Stimulated activated naive CD4-positive, alpha-beta T cell treated with Interleukin-2 at 50 U/mL for 16 hours (primary cell): ENCODE results near the gene MCM3.
A peak's percentile ranks its signal among the peaks of the same experiment; 100 is the strongest.

Experiments
- DNase-seq: peaks from one replicate; lab custom pipeline; 2025; lab: John Stamatoyannopoulos, UW

Gene MCM3

DNA sequence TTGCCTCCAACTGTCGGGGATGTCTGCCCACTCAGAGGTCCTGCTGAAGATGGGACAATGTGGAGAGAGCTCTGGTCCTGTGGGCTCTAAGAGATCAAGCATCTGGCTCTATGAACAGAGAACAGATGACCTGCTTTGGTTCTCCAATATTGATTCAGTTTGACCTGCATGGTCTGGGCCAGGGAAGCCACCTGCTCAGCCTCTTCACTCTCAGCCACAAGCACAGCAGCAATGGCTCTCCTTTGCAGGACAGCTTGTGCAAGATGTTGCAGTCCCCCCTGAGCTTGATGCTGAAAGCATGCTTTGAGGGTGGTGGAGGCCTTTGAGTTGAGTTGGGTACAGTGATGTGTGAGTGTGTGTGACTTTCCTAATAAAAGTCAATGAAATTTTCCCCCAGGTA, 18.6 kb upstream of the MCM3 start:
- DNase-seq, result no peak

DNA sequence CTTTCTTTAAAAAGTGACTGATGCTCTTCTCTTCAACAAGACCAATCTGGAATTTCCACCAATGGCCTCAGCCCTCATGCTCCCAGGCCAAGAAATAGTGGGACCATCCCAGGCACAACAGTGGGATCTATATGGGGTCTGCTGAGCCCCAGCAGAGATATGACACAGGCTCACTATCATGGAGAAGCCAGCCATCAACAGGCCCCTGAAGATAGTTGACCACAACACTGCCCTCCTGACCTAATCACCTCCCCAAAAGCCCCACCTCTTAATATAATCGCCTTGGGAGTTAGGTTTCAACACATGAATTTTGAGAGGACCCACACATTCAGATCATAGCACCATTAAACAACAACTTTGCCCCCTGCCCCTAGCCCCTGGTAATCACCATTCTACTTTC, 16.8 kb upstream of the MCM3 start:
- DNase-seq, result no peak

DNA sequence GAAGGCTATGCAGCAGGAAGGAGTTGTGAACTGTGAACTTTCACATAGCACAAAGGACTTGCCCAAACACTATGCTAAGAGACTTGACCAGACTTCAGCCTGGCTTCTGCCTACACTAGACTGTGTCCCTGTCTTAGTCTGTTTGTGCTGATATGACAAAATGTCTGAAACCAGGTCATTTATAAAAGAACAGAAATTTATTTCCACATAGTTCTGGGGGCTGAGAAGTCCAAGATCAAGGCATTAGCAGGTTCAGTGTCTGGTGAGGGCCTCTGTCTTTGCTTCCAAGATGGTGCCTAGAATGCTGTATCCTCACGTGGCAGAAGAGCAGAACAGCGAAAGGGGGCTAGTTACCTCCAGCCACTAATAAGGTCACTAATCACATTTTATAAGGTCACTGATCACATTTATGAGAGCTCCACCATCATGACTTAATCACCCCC, 16.0 kb upstream of the MCM3 start:
- DNase-seq, result no peak

DNA sequence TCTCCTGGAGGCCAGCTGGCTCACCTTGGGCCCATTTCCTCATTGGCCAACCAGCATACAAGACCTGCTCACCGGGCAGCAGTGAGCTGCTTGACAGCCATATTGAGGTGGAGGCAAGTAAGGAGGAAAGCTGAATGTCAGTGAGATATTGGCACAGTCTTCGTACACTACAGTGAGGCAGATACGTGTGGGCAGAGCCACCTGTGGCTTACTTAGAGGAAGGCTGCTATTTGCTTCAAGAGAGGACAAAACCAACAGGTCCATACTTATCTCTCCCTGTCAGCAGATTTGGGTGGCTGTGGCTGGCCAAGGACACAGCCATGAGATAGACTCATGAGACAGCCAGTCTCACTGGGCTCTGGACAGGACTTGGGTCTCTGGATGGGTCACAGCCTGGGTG, 15.1 kb upstream of the MCM3 start:
- DNase-seq, result no peak

DNA sequence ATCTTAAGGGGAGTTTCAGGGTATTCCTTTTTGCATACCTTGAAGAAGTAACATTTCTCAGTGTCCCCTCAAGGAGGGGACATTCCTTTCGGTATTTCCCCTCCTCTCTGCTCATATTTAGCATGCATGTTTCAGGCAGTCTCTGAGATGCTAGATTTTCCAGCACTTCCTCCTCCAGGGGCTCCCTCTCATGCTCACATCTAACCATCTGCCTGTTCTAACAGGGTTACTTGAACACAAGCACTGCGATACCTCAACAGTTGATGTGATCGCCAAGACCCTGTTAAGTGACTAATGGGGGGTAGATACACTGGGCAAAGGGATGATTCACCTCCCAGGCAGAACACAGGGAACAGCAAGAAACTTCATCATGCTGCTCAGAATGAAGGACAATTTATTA, 12.9 kb upstream of the MCM3 start:
- DNase-seq, result no peak

DNA sequence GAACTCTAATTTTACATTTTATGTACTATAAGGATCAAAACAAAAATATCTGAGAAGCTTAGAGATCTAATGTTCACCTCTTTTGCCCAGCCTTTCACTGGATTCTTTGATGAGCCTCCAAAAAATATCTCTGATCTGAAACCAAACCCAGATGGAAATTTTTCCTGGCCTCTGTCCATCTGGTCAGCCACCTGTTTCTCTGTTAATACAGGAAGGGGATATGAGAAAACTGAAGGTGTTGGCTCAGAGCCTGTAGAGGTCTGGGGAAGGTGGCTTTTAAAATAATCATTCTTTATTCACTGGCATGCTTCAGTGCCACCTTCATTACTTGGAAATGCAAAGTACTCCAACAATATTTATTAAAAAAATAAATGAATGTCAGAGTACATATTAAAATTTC, 8.5 kb upstream of the MCM3 start:
- DNase-seq, result no peak

DNA sequence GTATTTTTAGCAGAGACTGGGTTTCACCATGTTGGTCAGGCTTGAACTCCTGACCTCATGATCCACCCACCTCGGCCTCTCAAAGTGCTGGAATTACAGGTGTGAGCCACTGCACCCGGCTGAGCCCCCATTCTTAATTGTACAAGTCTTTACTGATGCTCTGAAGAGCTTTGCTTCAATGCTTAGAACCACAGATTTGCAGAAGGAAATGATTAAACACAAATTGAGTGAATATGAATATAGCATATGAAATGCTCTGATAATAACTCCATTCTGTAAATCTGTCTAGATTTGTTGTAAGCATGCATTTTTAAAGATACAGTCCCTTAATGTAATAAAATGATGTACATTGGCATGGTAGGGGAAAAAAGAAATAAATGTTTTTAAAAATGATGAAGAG, 4.3 kb upstream of the MCM3 start:
- no peak for DNase-seq

DNA sequence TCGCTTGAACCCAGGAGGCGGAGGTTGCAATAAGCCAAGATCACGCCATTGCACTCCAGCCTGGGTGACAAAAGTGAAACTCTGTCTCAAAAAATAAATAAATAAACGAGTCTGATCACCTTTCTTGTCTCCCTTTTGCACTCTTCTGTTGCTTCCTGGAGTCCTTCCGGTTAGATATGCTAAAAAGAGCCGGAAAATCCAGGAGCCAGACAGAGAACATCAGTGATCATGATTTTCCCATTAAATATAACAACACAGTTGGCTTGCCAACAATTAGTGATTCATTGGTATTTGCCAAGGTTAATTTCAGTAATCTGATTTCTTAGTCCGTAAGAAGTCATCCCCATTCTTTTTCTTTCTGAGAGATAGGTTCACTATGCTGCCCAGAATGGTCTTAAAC, 3.7 kb upstream of the MCM3 start:
- DNase-seq, result no peak

DNA sequence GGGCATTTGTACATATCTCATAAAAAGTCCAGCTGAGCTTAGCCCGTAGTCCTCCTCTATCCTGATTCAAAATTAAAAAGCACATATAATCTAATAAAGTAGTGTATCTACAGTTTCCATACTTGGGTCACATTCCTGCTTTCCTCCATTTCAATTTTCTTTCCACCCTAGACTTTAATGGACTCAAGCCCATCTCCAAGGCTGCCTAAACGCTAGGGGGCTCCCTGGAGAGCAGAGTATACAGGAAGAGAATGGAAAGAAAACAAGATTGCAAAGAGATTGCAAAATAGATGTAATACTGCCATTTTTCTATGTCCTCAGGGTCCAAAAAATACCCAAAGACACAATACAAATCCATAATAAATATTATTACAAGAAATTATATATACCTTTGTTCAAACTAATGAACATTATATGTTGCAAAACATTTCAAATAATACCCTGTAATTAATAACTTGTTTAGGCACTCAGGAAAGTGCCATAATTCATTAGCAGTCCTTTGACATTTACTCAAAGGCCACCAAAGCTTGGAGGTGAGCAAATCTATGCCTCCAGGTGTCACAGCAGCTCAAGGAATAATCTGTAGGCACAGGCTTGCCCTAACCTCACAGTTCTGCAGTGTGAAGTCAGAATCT, 2.4 kb upstream of the MCM3 start:
- DNase-seq, result peak; percentile 57

DNA sequence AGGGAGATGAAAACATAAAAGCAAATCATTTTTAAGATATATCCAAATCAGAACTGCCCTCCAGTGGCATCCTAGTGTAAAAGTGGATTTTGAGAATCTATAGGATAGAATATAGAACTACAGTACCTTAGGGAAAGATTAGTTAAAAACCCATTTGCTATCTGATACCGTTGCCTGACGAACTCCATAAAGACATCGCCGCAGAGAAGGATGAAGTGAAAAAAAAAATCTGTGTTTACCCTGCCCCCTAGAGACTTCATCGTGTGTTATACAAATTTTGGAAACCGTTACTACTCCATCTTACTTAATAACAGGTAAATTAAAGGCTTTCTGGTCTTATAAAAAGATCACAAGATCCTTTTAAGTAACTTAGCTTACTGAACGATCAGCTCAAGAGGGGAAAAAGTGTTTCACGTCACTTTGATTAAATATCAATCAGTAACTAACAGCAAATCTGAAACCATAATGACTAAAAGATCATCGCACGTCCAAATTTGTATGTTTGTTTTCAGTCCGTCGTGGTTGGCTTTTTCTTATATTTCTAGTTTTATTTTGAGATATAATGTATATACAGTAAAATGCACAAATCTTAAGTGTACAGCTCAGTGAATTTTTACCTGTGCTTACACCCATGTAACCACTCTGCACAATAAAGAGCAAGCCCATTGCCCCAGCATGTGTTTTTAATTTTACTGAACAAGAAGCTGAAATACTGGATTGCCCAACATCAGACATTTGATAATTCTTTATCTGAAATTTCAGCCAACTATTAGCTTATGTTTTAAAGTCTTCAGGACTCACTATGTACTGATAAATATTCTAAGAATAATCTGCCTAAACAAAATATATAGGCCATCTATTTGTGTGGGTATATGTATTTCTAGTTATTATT, 881 bp upstream of the MCM3 start:
- no peak for DNase-seq

DNA sequence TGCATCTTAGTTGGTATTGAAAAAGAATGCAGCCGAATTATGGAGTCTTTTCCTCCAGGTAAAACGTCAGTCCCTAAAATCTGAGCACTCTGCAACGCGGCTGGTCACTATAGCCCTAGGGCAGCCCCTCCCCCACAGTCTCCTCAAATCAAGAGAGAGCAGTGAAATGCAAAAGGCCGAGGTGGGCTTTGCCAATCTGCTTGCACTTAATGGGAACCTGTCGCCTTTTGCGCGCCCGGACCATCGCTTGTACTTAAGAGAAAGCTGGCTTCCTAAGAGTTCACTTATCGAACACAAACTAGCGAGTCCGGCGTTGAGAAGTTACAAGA, 447 bp downstream of the MCM3 start:
- no peak for DNase-seq

DNA sequence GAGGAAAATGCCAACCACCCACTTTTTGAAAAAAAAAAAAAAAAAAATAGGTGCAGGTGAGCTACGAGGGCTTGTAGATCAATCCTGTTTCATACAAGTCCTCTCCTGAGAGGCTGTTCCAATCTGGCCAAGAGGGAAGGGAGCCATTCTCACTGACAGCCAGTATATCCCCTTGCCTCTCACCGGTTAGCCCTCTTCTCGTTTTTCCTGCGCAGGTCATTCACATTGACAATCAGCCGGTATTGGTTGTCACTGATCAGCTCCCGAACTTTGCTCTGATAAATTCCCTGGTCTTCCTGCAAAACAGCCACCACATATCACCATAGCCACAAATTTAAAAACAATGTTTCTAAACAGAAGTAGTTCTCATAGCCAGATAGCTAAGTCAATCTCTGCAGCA, 1.4 kb downstream of the MCM3 start:
- no peak for DNase-seq

DNA sequence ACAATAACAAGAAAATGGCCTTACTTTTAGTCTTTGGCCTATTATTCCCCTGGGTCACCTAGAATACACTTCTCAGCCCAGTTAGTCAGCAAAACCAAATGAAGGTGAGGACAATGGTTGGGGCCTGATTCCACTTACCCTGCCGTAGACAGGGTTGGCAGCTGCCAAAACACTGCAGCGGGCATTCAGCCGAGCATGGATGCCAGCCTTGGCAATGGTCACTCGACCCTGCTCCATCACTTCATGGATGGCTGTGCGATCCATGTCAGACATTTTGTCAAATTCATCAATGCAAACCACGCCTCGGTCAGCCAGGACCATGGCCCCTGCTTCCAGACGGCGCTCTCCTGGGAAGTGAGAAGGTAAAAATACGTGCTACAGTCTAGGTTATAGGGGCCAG, 8.4 kb downstream of the MCM3 start:
- DNase-seq, result no peak

DNA sequence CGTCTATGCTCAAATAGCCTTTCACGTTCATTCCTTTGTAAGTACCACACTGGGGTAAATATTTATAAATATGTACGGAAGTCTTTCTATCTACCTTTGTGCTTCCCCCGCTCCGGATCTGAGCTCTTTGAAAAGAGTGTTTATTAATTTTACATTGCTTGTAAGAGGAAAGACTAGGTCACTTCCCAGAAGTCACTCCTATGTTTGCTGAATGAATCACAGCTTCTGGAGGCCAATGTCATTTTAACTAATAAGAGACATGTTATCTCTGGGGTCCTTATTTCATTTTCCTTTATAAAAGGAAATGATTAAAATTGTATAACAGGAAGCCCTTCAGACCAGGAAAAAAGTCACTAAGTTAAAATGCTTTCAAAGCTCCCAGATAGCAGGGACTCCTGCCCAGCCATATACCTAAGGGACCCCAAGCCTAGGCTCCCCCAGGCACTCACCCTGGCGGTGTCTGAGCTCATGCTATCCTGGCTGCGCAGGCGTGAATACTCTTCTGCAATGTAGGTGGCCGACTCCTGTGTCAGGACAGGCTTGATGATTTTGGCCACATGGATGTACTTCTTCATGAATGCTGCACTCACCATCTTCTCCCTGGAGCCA, 12.6 kb downstream of the MCM3 start:
- no peak for DNase-seq

DNA sequence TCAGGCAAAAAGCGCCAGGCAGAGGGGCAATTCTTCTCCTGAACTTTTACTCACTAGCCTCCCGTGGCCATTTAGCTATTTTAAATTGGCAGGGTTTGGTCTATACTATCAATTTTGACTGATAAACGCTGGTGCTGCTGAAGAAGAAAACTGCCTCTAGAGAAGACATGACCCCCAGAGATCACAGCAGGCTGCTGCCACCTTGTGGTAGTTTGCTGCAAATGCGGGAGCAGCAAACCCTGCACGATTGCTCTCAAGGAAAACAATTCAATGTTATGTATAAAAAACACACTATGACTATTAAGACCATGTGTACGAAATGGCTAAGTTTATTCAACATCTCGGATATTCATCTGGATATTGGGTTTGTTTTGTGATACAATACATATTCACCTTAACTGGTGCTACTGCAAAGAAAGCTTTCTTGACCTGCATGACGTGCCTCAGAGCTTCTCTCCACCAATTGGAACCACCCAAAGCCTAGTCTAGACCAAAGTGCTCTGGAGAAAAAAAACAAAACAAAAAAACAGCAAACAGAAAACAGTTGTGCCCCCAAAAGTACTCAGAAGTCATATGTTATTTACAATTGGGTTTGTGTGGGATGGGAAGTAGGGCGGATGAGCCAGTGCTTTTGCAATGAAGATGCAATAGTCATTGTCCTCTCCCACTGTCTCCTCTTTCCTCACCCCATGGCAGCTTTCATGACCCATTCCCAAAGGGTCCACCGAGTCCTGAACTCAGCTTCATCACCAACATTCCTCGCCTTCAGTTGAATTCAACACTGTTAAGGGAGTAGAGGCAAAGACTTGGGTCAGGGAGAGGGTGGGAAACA, 20.6 kb downstream of the MCM3 start:
- peak; percentile 62 for DNase-seq

DNA sequence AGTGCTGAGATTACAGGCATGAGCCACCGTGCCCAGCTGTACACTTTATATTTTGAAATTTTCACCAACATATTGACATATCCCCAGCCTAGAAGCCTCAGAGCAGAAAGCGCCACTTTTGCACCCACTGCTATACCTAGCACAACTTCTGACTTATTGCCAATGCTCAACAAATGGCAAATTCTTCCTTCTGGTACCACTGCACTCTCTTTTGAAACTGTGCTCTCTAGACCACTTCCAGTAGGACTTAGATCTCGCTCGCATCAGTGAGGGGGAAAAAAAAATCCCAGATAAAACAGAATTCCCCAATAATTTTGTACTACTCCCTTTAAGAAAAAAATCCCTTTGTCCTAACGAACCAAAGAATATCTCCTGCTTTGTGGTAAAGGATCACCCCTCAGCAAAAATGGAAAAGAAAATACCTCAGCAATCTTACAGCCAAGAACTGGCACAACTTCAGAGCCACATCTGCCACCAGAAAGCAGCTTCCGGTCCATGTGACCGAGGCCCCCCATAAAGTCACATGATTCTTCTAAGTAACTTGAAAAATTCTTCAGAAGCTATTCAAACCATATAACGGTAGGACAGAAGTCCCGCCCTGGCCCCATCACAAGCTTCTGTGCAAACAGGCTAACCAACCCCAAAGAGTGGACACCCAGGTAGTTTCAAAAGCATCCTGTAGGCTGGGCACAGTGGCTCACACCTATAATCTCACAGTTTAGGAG, 21.8 kb downstream of the MCM3 start:
- DNase-seq, result no peak

DNA sequence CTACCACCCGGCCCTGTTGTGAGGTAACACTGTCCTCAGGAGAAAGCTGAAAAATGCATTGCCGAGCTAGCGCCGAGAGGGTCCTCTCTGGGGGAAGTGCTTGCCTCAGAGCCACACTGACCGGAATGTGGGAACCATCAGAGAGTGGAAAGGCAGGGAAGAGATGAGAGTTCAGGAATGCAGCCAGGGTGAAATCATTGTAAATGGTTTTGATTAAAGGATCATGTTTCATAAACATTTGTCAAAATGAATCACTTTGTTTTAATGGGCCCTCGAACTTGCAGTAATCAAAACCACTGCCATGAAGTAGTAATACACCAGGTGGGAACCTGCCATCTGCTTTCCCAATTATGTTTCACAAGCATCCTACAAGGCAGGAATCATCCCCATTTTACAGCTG, 23.3 kb downstream of the MCM3 start:
- DNase-seq, result no peak

DNA sequence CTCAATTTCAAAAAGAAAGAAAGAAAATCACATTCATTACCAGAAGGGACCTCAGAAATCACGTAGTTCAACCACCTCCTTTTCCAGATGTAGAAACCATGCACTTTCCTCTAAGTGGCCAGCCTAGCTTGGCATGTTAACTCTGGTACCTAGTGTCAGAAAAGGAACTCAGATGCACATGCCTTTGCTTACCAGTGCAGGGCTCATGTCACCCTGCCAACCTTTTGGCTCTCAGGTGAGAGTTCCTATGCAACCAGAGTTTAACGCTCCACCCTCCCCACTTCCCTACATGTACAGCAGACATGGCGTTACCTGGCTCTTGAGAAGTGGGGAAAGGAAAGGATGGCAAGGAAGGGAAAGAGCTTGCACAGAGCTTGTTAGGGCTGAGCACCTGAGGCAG, 23.9 kb downstream of the MCM3 start:
- no peak for DNase-seq

DNA sequence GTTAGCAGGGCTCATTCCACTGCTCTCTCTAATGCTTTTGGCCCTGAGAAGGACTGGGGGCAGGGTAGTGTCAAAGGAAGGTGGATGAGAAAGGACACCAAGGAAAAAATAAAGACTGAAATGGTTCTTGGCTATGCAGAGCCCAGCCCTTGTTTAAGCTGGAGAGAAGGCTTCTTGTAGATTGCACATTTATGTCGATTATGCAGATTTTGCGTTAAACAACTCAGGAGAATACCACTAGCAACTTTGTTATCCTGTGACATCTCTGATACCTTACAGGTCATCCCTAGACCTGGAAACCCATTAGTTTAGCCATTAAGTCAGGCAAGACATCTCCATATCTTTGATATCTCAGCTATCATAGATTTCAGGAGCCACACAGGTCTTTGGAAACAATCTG, 29.1 kb downstream of the MCM3 start:
- DNase-seq, result no peak

DNA sequence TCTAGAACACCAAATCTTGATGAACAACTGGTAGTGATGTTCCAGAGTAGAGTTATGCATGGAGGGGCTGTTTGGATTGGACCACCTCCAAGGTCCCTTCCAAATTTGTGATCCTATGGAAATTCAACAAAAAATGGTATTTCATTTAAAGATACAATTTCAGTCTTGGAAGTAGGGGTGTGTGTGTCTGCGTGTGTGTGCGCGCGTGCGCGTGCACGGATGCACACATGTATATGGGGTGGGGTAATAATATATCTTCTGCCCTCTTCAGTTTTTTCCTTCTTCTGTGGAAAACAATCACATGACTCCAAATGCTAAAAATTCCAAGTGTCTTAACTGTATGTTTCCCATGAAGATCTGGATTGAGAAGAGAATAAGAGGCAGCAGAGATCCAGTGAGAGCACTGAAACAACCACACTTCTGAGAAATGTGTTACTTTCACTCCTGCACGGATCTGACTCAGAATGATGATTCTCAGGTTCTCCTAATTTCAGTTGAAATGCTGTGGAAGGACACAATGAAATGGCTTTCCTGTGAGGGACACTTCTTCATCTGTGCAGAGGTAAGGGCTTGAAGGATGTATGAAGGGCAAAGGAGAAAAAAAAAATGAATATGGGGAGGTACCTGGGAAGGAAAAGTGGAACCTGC, 29.7 kb downstream of the MCM3 start:
- DNase-seq, result no peak

DNA sequence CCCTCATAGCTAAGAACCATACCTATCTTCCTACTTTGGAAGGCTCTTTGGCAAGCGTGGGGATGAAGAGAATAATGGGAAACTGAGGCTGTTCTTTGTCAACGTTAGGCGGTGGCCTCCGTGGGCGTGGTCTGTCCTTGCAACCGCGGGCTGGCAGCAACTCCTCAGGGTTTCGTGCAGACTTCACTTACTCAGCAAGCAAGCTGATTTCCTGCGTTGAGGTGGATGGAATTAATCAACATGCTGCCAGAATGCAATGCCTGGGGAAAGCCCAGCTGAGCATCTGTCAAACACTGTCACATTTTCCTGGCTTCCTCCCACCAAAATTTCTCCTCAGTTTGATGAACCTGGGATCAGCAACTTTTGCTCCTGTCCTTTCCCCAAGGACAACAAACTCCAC, 31.0 kb downstream of the MCM3 start:
- DNase-seq, result peak; percentile 8
